Stimulated activated CD8-positive, alpha-beta memory T cell treated with anti-CD3 and anti-CD28 coated beads, Interleukin-4, amount 100 ng/mL, for 24 hours (primary cell): Measurements from ENCODE around the gene FAF1.
"Not testable (repeated sequence)": the region's sequence is repeated elsewhere in the genome, so short reads cannot be mapped to it uniquely, and the experiment has no call there.

Source experiments
- DNase-seq: peaks from one replicate; pipeline ENCODE4 v3.0.0-alpha.2; 2020; ENCODE audit warnings: low read depth

Gene FAF1

DNA sequence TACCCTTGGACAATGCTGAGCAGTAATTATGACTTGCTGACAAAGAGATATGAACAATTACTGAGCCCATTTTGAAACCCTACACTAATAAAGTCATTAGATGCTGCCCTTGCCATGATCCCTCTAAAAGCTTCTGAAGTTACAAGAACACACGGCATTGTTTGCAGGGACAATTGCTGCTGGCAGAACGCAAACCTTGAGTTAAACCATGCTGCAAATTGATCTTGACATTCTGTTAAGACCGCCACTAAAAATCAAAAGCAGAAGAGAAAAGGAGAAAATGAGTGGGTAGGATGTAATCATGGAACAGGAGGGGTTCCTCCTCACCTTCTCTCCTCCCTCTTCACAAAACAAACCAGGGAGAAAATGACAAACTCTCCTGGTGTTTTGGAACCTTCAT, 400.6 kb downstream of the FAF1 start:
- DNase-seq: no peak

- DNase-seq: no peak
These were observed 406.1 kb downstream of the FAF1 start for GRCh38 chr1:50553921-50554320.

GRCh38 chr1:50548243-50548642, 411.8 kb downstream of the FAF1 start:
- no peak for DNase-seq

- no peak for DNase-seq
These were observed 417.7 kb downstream of the FAF1 start for GRCh38 chr1:50542362-50542761.

- no peak for DNase-seq
These were observed 421.6 kb downstream of the FAF1 start for GRCh38 chr1:50538476-50538875.

DNA sequence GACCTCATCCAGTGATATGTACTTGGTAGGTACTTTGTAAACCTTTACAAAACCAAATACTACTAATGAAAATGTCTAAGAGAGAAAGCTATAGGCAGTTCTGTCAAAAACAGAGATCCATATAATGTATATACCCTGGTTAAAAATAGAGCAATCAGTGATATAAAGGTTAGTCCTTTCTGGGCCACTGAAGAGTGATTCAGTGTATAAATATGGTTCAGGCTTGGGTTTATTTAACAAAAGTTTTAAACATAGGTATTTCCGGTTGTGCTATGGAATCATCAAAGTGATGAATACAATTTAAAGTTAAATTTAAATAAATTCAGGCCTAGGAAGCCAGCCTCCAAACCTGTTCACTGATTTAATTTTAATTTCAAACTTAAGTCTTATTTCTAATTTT, 428.5 kb downstream of the FAF1 start:
- DNase-seq: no peak

DNA sequence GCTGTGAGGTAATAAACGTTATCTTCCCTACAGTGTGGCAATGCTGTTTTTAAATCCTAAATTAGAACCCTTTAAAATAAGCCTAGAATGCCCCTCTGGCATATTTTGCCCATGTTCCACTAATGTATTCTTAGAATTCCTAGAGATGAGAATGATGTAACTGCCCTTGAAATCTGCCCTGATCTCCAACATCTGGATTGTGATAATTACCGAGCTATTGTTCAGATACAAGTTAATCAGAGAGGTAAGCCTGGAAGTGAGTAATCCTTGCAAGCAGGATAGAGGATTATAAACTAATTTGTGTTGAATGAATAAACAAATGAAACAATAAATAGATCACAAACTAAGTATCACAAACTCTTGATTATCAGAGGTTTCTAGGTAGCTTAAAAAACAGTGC, 429.0 kb downstream of the FAF1 start:
- DNase-seq: no peak

DNA sequence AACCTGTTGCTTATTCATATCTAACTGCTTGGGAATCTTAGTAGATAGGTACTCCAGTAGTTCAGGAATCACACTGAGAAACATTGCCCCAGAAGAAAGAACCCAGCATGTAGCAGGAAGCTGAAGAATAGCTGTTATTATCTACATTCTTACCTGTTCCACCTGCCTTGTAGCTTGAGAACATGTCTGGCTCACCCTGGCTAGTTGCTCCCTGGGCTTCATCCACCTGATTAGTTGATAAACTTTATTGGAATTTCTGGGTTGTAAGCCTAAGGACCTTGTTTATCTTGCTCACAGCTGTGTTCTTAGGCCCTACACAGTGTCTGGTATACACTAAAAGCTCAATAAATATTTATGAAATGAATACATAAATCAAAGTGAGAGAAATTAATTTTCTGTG, 430.6 kb downstream of the FAF1 start:
- DNase-seq: no peak

- DNase-seq: not testable (repeated sequence)
These were observed 432.1 kb downstream of the FAF1 start for GRCh38 chr1:50527987-50528320.

DNA sequence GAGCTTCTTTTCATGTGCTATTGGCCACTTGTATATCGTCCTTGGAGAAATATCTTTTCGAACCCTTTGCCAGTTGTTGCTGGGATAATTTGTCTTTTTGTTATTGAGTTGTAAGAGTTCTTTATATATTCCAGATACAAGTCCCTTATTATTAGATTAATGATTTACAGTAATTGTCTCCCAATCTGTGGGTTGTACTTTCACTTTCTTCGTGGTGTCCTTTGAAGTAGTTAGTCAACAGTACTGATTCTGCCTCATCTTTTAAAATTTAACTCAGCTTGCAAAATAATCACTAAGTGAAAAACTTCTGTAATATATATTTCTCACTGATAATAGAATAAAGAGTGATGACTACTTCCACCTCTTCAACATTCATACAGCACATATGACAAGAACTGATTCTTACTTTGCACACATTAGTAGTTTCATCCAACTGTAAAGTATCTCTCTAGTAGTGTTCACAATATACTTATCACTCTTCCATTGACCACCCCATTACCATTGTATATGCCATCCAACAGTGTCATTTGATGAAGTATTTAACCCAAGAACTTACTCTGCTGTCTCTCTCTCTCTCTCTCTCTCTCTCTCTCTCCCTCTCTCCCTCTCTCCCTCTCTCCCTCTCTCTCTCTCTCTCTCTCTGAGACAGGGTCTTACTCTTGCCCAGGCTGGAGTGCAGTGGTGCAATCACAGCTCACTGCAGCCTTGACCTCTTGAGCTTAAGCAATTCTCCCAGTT, 432.6 kb downstream of the FAF1 start:
- DNase-seq: no peak

DNA sequence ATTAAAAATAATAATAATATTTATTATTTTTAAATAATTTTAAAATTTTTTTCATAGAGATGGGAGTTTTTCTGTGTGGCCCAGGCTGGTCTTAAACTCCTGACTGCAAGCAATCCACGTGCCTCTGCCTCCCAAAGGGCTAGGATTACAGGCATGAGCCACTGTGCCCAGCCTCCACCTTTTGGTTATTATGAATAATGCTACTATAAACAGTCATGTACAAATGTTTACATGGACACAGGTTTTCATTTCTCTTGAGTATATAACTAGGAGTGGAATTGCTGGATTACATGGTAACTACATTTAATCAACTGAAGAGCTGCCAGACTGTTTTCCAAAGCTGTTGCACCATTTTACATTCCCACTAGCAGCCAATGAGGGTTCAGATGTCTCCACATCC, 433.6 kb downstream of the FAF1 start:
- no peak for DNase-seq

- DNase-seq: no peak
These were observed 436.5 kb downstream of the FAF1 start for GRCh38 chr1:50523548-50523947.

GRCh38 chr1:50522691-50523342, 437.2 kb downstream of the FAF1 start:
- DNase-seq: no peak

DNA sequence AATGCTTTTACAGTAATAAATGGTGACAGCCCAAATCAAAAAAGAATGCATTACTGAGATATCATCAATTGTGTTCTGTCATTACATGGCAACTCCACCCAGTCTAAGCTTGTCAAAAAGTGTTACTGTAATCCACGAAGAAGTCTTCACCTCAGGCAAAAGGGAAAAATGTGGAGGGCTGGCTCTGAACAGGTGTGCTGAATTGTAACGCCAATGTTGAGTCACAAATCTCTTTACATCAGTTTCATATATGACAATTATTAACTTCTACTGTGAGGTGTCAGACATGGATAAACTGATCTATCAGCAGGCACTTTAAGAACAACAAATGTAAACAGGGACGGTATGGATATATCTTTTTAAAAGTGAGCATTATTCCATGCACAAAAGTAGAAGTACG, 438.4 kb downstream of the FAF1 start:
- DNase-seq: no peak

DNA sequence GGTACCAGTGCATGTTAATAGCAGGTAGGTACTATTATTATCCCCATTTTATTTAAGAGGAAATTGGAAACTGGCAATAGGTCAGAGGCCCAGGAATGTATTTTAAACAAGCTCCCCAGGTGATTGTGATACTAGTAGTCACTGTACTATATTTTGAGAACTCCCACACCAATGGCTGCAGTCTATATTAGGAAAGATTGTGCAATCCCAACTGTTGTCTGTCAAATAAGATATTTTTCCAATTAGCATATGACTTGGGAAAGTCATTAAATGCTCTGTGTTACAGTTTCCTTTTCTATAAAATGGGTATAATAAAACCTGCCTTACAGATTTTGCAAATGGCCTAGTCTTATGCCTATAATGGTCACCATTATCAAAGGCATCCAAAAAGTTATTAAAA, 442.6 kb downstream of the FAF1 start:
- DNase-seq: no peak

GRCh38 chr1:50516056-50516455, 444.0 kb downstream of the FAF1 start:
- DNase-seq: no peak

GRCh38 chr1:50508040-50508586, 452.0 kb downstream of the FAF1 start:
- DNase-seq: no peak

DNA sequence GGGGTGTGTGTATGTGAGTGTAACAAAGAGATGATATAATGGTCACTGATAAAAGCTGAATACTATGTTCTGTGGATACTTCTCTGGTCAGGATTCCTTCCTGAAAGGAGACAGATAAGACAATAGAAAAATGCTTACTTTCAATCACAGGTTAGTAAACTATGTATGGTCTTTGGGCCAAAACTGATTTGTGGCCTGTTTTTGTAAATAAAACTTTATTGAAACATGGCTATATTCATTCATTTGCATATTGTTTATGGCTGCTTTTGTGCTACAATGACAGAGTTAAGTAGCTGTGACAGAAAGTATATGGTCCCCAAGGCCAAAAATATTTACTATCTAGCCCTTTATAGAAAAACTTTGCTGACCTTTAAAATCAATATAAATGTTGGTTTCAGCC, 454.6 kb downstream of the FAF1 start:
- DNase-seq: no peak

DNA sequence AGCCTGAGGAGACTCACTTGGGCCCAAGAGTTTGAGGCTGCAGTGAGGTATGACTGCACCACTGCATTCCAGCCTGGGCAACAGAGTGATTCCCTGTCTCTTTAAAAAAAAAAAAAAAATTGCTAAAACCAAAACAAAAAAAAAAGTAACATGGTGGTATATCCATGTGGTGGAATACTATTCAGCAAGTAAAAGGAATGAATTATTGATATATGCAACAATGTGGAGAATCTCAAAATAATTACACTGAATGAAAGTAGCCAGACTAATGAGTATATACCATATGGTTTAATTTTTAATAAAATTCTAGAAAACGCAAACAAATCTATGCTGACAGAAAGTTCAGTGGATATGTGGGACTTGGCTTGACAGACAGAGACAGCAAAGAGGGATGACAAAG, 456.6 kb downstream of the FAF1 start:
- DNase-seq: no peak

GRCh38 chr1:50502147-50502546, 457.9 kb downstream of the FAF1 start:
- DNase-seq: no peak

DNA sequence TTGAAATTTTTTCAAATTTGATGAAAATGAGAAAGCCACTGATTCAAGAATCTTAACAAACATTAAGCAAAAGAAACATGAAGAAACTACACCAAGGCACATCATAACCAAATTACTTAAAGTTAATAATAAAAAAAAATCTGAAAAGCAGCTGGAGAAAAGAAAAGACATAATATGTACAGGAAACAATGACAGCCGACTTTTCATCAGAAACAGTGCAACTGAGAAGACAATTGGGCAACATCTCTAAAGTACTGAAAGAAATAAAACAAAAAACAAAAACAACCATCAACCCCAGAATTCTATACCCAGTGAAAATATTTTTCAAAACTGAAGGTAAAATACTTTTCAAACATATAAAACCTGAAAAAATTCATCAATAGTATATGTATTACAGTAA, 463.1 kb downstream of the FAF1 start:
- DNase-seq: no peak

- DNase-seq: no peak
These were observed 466.4 kb downstream of the FAF1 start for GRCh38 chr1:50493710-50494109.

DNA sequence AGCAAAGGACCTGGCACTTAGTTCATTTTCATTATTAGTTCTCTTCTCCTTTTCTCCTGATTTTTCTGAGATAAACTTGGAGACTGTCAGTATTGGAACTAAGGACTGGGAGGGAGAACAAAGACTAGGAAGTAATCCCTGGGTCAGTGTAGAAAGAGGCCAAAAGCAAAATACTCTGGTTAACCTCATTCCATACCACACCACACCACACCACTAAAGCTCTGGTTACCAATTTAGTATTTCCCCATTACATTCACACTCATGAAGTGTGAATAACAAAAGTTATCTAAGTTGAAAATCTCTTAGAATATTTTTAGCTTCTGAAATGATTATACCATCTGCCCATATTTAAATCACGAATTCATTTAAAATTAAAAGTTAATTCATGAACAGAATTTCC, 467.9 kb downstream of the FAF1 start:
- DNase-seq: no peak

- no peak for DNase-seq
These were observed 468.9 kb downstream of the FAF1 start for GRCh38 chr1:50491142-50491541.
